ENCODE results near the gene UNC5B. TPM values are rescaled to one million over a fixed set of nuclear protein-coding genes. Genes with fewer than 3 reads are reported as not detected.
A peak's percentile ranks its signal among the peaks of the same experiment; 100 is the strongest.

The UNC5B gene
- total and polyA plus RNA-seq, 2 experiments from 2014 or later = 12.7 to 15.5 TPM

DNA sequence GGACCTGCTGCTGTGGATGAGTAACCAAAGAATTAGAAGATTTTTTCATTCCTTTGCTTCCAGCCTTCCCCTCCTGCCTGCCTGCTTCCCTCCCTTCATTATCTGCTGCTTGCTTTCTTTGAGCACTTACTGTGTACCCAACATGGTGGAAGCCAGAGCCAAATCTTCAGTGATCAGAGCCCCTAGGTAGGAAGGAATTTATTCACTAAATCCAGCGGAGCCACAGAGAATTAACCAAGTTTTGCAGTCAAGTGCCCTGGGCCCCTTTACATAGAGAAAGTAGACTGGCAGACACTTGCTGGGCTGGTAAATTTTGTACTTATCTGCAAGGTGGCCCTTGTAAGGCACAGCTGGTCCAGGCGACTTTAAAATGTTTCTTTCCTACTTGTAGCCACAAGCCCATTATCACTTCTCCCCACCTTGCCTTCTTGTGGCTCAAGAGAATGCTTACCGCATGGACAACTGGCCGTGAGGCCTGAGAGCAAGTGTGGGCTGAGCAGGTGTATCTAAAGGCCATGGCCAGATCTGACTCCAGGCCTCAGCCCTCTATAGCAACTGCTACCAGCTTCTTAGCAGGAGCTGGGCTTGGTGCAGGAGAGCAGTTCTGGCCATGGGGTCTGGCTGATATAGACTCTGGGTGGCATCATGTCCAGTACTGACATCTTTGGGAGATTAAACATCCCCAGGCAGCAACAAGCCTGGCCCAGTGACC lies 11.1 kb downstream of the UNC5B start:
- H3K4me2 ChIP-seq = no peak overlapping the region
- H3K27me3 ChIP-seq = no peaks in the 10 kb centered on the region
- no peak overlapping the region for H2AFZ ChIP-seq
- H3K36me3 ChIP-seq (replicated peaks; ENCODE audit: insufficient read depth, low read depth) = no peaks in the 10 kb centered on the region
- no peak for DNase-seq (ENCODE audit: low spot score)
- H3K4me3 ChIP-seq = no peak overlapping the region
- H4K20me1 ChIP-seq (ENCODE audit: insufficient read depth, poor library complexity, severe bottlenecking) = peaks cover 6% of the 10 kb centered on the region
- no peaks in the 10 kb centered on the region for H3K9me2 ChIP-seq (replicated peaks; ENCODE audit: insufficient read depth)
- peaks cover 44% of the 10 kb centered on the region for H3K79me2 ChIP-seq
- WGBS (ENCODE audit: low lambda C conversion rate, missing lambda C conversion rate) = 90% methylated on average over 4 of the region's 4 CpGs
- no peaks in the 10 kb centered on the region for H3K9me3 ChIP-seq (ENCODE audit: low read depth)
- no peak overlapping the region for H3K27ac ChIP-seq
- TF ChIP-seq, protein P1, sequence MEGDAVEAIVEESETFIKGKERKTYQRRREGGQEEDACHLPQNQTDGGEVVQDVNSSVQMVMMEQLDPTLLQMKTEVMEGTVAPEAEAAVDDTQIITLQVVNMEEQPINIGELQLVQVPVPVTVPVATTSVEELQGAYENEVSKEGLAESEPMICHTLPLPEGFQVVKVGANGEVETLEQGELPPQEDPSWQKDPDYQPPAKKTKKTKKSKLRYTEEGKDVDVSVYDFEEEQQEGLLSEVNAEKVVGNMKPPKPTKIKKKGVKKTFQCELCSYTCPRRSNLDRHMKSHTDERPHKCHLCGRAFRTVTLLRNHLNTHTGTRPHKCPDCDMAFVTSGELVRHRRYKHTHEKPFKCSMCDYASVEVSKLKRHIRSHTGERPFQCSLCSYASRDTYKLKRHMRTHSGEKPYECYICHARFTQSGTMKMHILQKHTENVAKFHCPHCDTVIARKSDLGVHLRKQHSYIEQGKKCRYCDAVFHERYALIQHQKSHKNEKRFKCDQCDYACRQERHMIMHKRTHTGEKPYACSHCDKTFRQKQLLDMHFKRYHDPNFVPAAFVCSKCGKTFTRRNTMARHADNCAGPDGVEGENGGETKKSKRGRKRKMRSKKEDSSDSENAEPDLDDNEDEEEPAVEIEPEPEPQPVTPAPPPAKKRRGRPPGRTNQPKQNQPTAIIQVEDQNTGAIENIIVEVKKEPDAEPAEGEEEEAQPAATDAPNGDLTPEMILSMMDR (IDR thresholded peaks at IDR 0.05; ENCODE audit: poor library complexity) = no peak
- TF ChIP-seq EZH2phosphoT487 (IDR thresholded peaks at IDR 0.05; ENCODE audit: low read depth, severe bottlenecking, unreplicated experiment) (no peak), EZH2 (IDR thresholded peaks at IDR 0.05; ENCODE audit: borderline replicate concordance) (no peak)
- peaks cover 19% of the 10 kb centered on the region for H3K4me1 ChIP-seq (ENCODE audit: insufficient read depth)

DNA sequence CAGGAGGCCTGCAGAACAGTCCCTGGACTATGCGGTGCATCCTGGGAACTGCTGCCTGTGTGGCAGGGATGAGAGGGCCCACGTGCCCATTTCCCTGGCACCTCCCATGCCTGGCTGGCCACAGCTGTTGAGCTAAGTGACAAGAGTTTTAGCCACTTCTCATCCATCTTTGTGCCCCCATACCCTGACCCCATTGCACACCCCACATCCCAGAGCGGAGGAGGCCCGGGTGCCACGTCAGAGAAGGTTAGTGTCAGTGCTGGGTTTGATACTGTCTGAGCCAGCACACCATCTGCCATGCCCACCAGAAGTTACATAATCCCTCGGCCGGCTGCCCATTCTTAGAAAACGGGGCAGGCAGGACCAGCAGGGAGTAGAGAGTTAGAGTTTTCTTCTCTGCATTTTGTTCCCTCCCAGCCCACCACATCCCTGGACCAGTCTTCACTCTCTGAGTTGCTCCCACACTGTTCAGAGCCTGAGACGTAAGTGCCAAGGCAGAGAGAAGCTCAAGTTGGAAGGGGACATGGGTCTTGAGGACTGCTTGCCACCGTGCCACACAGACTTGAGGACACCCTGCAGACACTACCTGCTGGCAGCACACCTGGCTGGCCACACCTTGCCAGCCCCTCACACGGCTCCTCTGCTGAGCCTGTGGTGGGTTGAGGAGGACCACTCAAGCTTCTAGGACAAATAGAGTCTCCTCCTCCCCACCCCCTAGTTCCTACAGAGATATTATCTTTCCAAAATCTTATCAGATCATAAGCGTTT lies 13.1 kb downstream of the UNC5B start:
- TF ChIP-seq, protein P1 (IDR thresholded peaks at IDR 0.05; ENCODE audit: poor library complexity) = no peak
- TF ChIP-seq EZH2phosphoT487 (IDR thresholded peaks at IDR 0.05; ENCODE audit: low read depth, severe bottlenecking, unreplicated experiment) (no peak), EZH2 (IDR thresholded peaks at IDR 0.05; ENCODE audit: borderline replicate concordance) (no peak)
- H2AFZ ChIP-seq = no peak overlapping the region
- H3K4me1 ChIP-seq (ENCODE audit: insufficient read depth) = peaks cover 35% of the 10 kb centered on the region
- no peaks in the 10 kb centered on the region for H3K9me3 ChIP-seq (ENCODE audit: low read depth)
- WGBS (ENCODE audit: low lambda C conversion rate, missing lambda C conversion rate) = 89% methylated on average over 12 of the region's 12 CpGs
- H3K4me2 ChIP-seq = no peak overlapping the region
- H3K36me3 ChIP-seq (replicated peaks; ENCODE audit: insufficient read depth, low read depth) = no peaks in the 10 kb centered on the region
- no peaks in the 10 kb centered on the region for H3K9me2 ChIP-seq (replicated peaks; ENCODE audit: insufficient read depth)
- peaks cover 37% of the 10 kb centered on the region for H3K79me2 ChIP-seq
- no peak overlapping the region for H3K27ac ChIP-seq
- H4K20me1 ChIP-seq (ENCODE audit: insufficient read depth, poor library complexity, severe bottlenecking) = peaks cover 3% of the 10 kb centered on the region
- no peaks in the 10 kb centered on the region for H3K27me3 ChIP-seq
- DNase-seq (ENCODE audit: low spot score) = no peak
- no peak overlapping the region for H3K4me3 ChIP-seq

DNA sequence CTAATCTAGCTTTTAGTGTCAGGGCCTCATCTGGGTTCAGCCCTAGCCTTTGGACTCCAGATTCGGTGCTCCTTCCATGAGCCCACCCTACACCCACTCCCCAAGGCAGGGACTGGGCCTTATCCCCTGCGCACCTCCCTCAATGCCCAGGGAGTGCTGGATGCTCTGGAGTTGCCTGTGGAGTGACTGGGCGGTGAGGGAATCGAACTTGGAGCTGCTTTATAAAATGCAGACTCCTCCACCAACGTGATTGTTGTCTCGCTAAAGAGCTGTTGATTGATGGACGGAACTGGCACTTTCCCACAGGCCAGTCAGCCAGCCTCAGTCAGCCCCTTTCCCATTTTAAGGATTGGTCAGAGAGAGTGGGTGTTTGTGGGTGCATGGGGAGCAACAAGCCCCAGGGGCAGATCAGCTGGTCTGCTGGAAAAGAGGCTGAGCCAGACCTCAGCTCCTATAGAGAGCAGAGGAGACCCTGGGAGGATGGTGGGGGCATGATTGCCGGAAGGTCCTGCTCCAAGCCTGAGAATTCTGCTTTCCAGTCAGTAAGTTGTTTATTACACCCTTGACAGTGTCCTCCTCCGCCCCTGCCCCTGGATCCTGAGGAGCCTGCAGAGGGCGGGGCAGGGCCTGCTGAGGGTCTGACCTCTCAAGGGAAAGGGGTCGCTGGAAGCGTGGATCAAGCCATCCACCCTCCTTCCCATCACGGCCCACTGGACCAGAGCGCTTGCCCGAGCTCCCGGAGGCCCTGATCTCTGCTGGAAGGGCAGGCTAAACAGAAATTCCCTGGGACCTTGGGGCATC lies 16.7 kb downstream of the UNC5B start:
- Histone ChIP-seq H3K9me3 (ENCODE audit: low read depth) (no peaks in the 10 kb centered on the region), H3K9me2 (replicated peaks; ENCODE audit: insufficient read depth) (no peaks in the 10 kb centered on the region), H3K36me3 (replicated peaks; ENCODE audit: insufficient read depth, low read depth) (no peaks in the 10 kb centered on the region), H4K20me1 (ENCODE audit: insufficient read depth, poor library complexity, severe bottlenecking) (no peaks in the 10 kb centered on the region), H3K27ac (peak overlapping the region; percentile 39), H3K4me2 (no peak overlapping the region), H2AFZ (no peak overlapping the region), H3K4me1 (ENCODE audit: insufficient read depth) (peaks cover 55% of the 10 kb centered on the region), H3K27me3 (no peaks in the 10 kb centered on the region), H3K4me3 (no peak overlapping the region), H3K79me2 (peaks cover 45% of the 10 kb centered on the region)
- no peak for DNase-seq (ENCODE audit: low spot score)
- TF ChIP-seq, protein P1 (IDR thresholded peaks at IDR 0.05; ENCODE audit: poor library complexity) = no peak
- TF ChIP-seq EZH2 (IDR thresholded peaks at IDR 0.05; ENCODE audit: borderline replicate concordance) = no peak
- TF ChIP-seq EZH2phosphoT487 (IDR thresholded peaks at IDR 0.05; ENCODE audit: low read depth, severe bottlenecking, unreplicated experiment) = no peak
- WGBS (ENCODE audit: low lambda C conversion rate, missing lambda C conversion rate) = 77% methylated on average over 16 of the region's 16 CpGs
